Neural cell (in vitro differentiated cells): ENCODE measurements around the gene QSER1.

ENCODE experiments used
- CTCF ChIP-seq: fragments of 450-650 bp; IDR thresholded peaks from 2 replicates; pipeline ENCODE4 v1.5.1; 2014; ENCODE audit warnings: antibody characterized with exemption, mild to moderate bottlenecking, moderate library complexity; ENCODE audit not compliant: poor library complexity, severe bottlenecking
- MXI1 ChIP-seq: fragments of 450-650 bp; conservative IDR thresholded peaks from 2 replicates; pipeline ENCODE4 v1.6.1; 2014; ENCODE audit warnings: antibody characterized with exemption, mild to moderate bottlenecking; ENCODE audit not compliant: poor library complexity, severe bottlenecking
- POLR2AphosphoS5 ChIP-seq: IDR thresholded peaks from 2 replicates; pipeline ENCODE4 v1.6.1; 2012
- RAD21 ChIP-seq: fragments of 450-650 bp; conservative IDR thresholded peaks from 2 replicates; pipeline ENCODE4 v1.6.1; 2014; ENCODE audit warnings: antibody characterized with exemption, mild to moderate bottlenecking, moderate library complexity
- REST ChIP-seq: IDR thresholded peaks from 2 replicates; pipeline ENCODE4 v1.6.1; 2012; ENCODE audit warnings: borderline replicate concordance
- TAF1 ChIP-seq: IDR thresholded peaks from 2 replicates; pipeline ENCODE4 v1.6.1; 2012; ENCODE audit warnings: low read depth

GRCh38 chr11:32940865-32941264 lies 48.3 kb downstream of the QSER1 start:
- TF ChIP-seq CTCF = no peak
- TF ChIP-seq RAD21 = no peak
- no peak for TF ChIP-seq REST
- no peak for TF ChIP-seq POLR2AphosphoS5
- TF ChIP-seq MXI1 = no peak
- TF ChIP-seq TAF1 = no peak
